ENCODE results near the gene PIK3C2B.

PIK3C2B gene

GRCh38 chr1:204494281-204495077 is at the start of gene PIK3C2B:
Gene PIK3C2B (minus strand): TSS chr1:204494805. CDS start chr1:204469802, 25,003 bp downstream.
- H3K4me3 ChIP-seq (ENCODE audit: low read depth, low read length) = peak within 1 kb of the TSS; percentile 76
- DNase-seq (ENCODE audit: low read depth) = peak; percentile 94
- TF ChIP-seq CTCF (IDR thresholded peaks at IDR 0.05; ENCODE audit: insufficient read depth, low read depth, low read length, missing control alignments) = peak; percentile 47

DNA sequence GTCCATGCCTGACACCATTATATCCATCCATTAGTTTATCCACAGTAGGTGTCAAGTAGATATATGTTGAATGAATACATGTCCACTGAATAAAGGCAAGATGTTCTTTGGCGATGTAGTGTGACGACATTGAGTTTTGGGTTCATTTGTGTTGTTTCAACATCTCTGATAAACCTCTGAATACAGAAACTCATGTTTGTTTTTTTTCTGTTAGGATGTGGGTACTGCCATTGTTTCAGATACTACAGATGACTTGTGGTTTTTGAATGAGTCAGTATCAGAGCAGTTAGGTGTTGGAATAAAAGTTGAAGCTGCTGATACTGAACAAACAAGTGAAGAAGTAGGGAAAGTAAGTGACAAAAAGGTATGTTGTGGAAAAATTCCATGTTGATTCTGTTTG is 49.7 kb upstream of the PIK3C2B start:
- DNase-seq (ENCODE audit: low read depth) = peak; percentile 59

GRCh38 chr1:204541626-204542025 is 47.0 kb upstream of the PIK3C2B start:
- no peak overlapping the region for H3K4me3 ChIP-seq (ENCODE audit: low read depth, low read length)
- no peak for TF ChIP-seq CTCF (IDR thresholded peaks at IDR 0.05; ENCODE audit: insufficient read depth, low read depth, low read length, missing control alignments)
- no peak for DNase-seq (ENCODE audit: low read depth)

More for the DNA sequence above, 49.7 kb upstream of the PIK3C2B start:
- TF ChIP-seq CTCF (IDR thresholded peaks at IDR 0.05; ENCODE audit: insufficient read depth, low read depth, low read length, missing control alignments) = no peak
- no peak overlapping the region for H3K4me3 ChIP-seq (ENCODE audit: low read depth, low read length)

DNA sequence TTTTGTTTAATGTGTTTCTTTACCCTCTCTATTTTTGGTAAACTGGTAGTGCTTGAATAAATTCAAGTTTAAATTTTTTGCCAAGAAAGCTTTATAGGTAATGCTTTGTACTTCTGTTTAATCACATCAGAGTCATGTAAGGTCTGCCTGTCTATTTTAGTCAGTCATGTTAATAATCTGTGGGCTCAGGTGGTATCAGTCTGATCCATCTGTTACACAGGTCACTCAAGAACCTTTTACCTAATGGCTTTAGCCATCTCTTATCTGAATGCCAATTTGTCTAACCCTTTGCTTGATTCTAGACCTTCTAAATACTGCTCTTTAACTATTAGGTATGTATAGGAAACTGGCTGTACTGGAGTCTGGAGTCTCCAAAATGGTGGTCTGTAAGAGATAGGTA is 38.2 kb upstream of the PIK3C2B start:
- no peak for DNase-seq (ENCODE audit: low read depth)
- H3K4me3 ChIP-seq (ENCODE audit: low read depth, low read length) = no peak overlapping the region
- no peak for TF ChIP-seq CTCF (IDR thresholded peaks at IDR 0.05; ENCODE audit: insufficient read depth, low read depth, low read length, missing control alignments)

DNA sequence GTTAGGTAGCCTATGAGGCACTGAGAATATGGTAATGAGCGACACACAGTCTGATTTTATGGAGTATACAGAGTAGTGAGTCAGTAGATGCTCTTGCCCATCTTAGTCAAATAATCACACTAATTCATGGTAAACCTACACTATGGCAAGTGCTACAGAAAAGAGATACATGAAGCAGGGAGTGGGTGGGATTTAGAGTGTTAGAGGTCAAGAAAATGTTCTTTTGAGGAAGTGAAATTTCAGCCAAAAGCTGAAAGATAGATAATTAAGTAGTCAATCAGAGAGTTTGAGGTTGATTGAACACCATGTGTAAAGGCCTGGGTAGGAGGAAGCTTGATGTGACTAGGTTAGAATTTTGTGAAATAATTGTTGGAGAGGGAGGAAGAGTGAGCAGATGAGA is 36.3 kb upstream of the PIK3C2B start:
- TF ChIP-seq CTCF (IDR thresholded peaks at IDR 0.05; ENCODE audit: insufficient read depth, low read depth, low read length, missing control alignments) = no peak
- H3K4me3 ChIP-seq (ENCODE audit: low read depth, low read length) = no peak overlapping the region
- peak; percentile 75 for DNase-seq (ENCODE audit: low read depth)

GRCh38 chr1:204529371-204529895 is 34.8 kb upstream of the PIK3C2B start:
- peak; percentile 11 for TF ChIP-seq CTCF (IDR thresholded peaks at IDR 0.05; ENCODE audit: insufficient read depth, low read depth, low read length, missing control alignments)
- no peak overlapping the region for H3K4me3 ChIP-seq (ENCODE audit: low read depth, low read length)
- DNase-seq (ENCODE audit: low read depth) = no peak

Measured in GM12865 (cell line).